OCI-LY7 (cell line): ENCODE results near the gene FAM118B. TPM values are rescaled to one million over a fixed set of nuclear protein-coding genes. Genes with fewer than 3 reads are reported as not detected.
A peak's percentile ranks its signal among the peaks of the same experiment; 100 is the strongest.

ENCODE experiments used
- BruUV-seq: library from RNA; stranded (reverse); fragments of 400-500 nt; replicated peaks from 2 replicates; lab custom pipeline; 2021; lab: Mats Ljungman, UMichigan
- CTCF ChIA-PET: fragments of 300-600 bp; sonication (Branson Sonifier 250); formaldehyde crosslinking; loops from one replicate; lab custom pipeline; 2022; ENCODE audit warnings: antibody characterized with exemption; ENCODE audit not compliant: unreplicated experiment; lab: Charles Lee
- POLR2A ChIA-PET: fragments of 300-600 bp; sonication (Branson Sonifier 250); formaldehyde crosslinking; loops from one replicate; lab custom pipeline; 2022; ENCODE audit warnings: antibody characterized with exemption; lab: Charles Lee
- DNase-seq: peaks from one replicate; pipeline ENCODE4 v3.0.0-alpha.2; 2015; ENCODE audit warnings: low spot score
- H2AFZ ChIP-seq: fragments of 200-600 bp; sonication (generic), shearing (Covaris generic); 2 replicates; pipeline ENCODE4 v1.6.1; 2014; ENCODE audit warnings: mild to moderate bottlenecking, antibody characterized with exemption, low read length, moderate library complexity
- H3K27ac ChIP-seq: fragments of 200-600 bp; sonication (generic); 2 replicates; pipeline ENCODE4 v1.5.1; 2014; ENCODE audit warnings: mixed run types, low read depth, mild to moderate bottlenecking, moderate library complexity, low read length, inconsistent platforms; ENCODE audit not compliant: poor library complexity, severe bottlenecking
- H3K36me3 ChIP-seq: fragments of 200-600 bp; sonication (generic); 2 replicates; pipeline ENCODE4 v1.6.1; 2014; ENCODE audit warnings: mild to moderate bottlenecking, antibody characterized with exemption, low read length, moderate library complexity, mixed read lengths; ENCODE audit not compliant: insufficient read depth
- H3K4me1 ChIP-seq: fragments of 200-600 bp; sonication (generic); 2 replicates; pipeline ENCODE4 v1.5.1; 2014; ENCODE audit warnings: mild to moderate bottlenecking, low read length; ENCODE audit not compliant: insufficient read depth, poor library complexity, severe bottlenecking
- H3K4me2 ChIP-seq: fragments of 200-600 bp; sonication (generic); 2 replicates; pipeline ENCODE4 v1.6.1; 2014; ENCODE audit warnings: mild to moderate bottlenecking, low read length
- H3K4me3 ChIP-seq: fragments of 200-600 bp; sonication (generic); 2 replicates; pipeline ENCODE4 v1.5.1; 2014; ENCODE audit warnings: mild to moderate bottlenecking, low read depth, low read length; ENCODE audit not compliant: poor library complexity, severe bottlenecking
- H3K79me2 ChIP-seq: fragments of 200-600 bp; sonication (generic); 2 replicates; pipeline ENCODE4 v1.6.1; 2016; ENCODE audit warnings: low read depth, mild to moderate bottlenecking, low read length, moderate library complexity, mixed read lengths; ENCODE audit not compliant: insufficient read depth
- H3K9me2 ChIP-seq: fragments of 200-600 bp; sonication (generic); 2 replicates; pipeline ENCODE4 v1.6.1; 2016; ENCODE audit warnings: mild to moderate bottlenecking, low read length, mixed read lengths; ENCODE audit not compliant: insufficient read depth
- H3K9me3 ChIP-seq: fragments of 200-600 bp; sonication (generic); 2 replicates; pipeline ENCODE4 v1.6.1; 2014; ENCODE audit warnings: mild to moderate bottlenecking, mixed run types, low read length, mixed read lengths
- H4K20me1 ChIP-seq: fragments of 200-600 bp; sonication (generic); 2 replicates; pipeline ENCODE4 v1.6.1; 2014; ENCODE audit warnings: mild to moderate bottlenecking, antibody characterized with exemption, low read length, moderate library complexity, mixed read lengths; ENCODE audit not compliant: insufficient read depth
- CTCF ChIP-seq: fragments of 200-600 bp; sonication (generic); conservative IDR thresholded peaks from 2 replicates; pipeline ENCODE4 v1.5.1; 2014; ENCODE audit warnings: mild to moderate bottlenecking, antibody characterized with exemption, low read length, moderate library complexity, mixed read lengths
- EZH2phosphoT487 ChIP-seq: fragments of 200-600 bp; sonication (generic); IDR thresholded peaks from 2 replicates; pipeline ENCODE4 v1.6.1; 2018; ENCODE audit warnings: low read depth, borderline replicate concordance, mild to moderate bottlenecking, mixed run types, antibody characterized with exemption, low read length, moderate library complexity, mixed read lengths
- intact Hi-C: fragments of 100-400 bp; cut with micrococcal nuclease; formaldehyde crosslinking; loops from one replicate; pipeline ENCODE4 v1.10.0; 2022; ENCODE audit not compliant: unreplicated experiment
- total RNA-seq, 2 experiments: library from RNA; depleted of rRNA in 1 of 2; stranded (reverse); fragments of >200 nt in 1 of 2; shearing (Covaris generic) in 1 of 2; gene quantifications; 2 replicates each; pipeline ENCODE4 v1.2.3, GENCODE V29; 2014 to 2022

FAM118B gene
- total RNA-seq, 2 experiments from 2014 or later: 9.9 to 14.8 TPM

DNA sequence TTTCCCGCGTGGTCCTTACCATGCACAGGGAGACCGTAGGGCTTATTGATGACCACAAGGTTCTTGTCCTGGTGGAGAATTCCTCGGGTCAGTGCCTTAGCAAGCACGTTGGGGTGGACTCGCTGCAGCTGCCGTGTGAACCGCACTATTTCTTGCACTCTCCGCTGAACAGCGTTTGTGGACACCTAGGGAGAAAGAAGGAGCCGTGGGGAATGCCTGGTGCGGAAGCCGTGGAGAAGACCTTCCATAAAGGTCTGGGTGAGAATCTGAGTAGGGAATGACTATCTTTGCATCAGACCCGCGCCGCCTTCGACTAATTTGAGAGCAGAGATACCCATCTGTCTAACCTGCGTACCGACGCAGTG lies 729 bp upstream of the FAM118B start:
- H3K4me2 ChIP-seq: peak overlapping the region; percentile 93
- intact Hi-C loops: loop anchor here (5.0 kb wide), 1 partner anchor 56 kb away; the partner anchor contains the start of genes FOXRED1 and SRPRA
- no TSS peak for BruUV-seq
- POLR2A ChIA-PET: interaction anchor here (0.7 to 1.7 kb wide), 4 partner anchors 9 to 584 kb away, joined by 3 to 4 read pairs (median 3); partner anchors contain the start of gene PUS3
- H3K27ac ChIP-seq: peak overlapping the region; percentile 17
- no peaks in the 10 kb centered on the region for H4K20me1 ChIP-seq
- H3K9me3 ChIP-seq: no peaks in the 10 kb centered on the region
- H2AFZ ChIP-seq: peak overlapping the region; percentile 62
- H3K9me2 ChIP-seq: no peaks in the 10 kb centered on the region
- CTCF ChIA-PET: no interaction called here
- peak overlapping the region; percentile 81 for H3K4me3 ChIP-seq
- H3K36me3 ChIP-seq: peaks cover 44% of the 10 kb centered on the region
- TF ChIP-seq EZH2phosphoT487: no peak
- no peak for DNase-seq
- H3K79me2 ChIP-seq: peaks cover 39% of the 10 kb centered on the region
- peaks cover 22% of the 10 kb centered on the region for H3K4me1 ChIP-seq

GRCh38 chr11:126212089-126212660 lies 593 bp downstream of the FAM118B start:
- H3K36me3 ChIP-seq: peaks cover 30% of the 10 kb centered on the region
- TF ChIP-seq EZH2phosphoT487 (no peak), CTCF (no peak)
- ChIA-PET POLR2A (interaction anchor here (0.7 to 1.6 kb wide), 10 partner anchors 8 to 325 kb away, joined by 3 to 6 read pairs (median 3); partner anchors contain the start of genes FOXRED1, HYLS1, PUS3 and SRPRA), CTCF (interaction anchor here (1.9 kb wide), 1 partner anchor 10 kb away, joined by 4 read pairs; no protein-coding TSS in a partner anchor)
- no peaks in the 10 kb centered on the region for H3K9me2 ChIP-seq
- no peaks in the 10 kb centered on the region for H3K9me3 ChIP-seq
- intact Hi-C loops: loop anchor here (5.0 kb wide), 1 partner anchor 55 kb away; the partner anchor contains the start of genes FOXRED1 and SRPRA
- H3K79me2 ChIP-seq: peaks cover 39% of the 10 kb centered on the region
- TSS peak; percentile 75 for BruUV-seq
- H3K4me1 ChIP-seq: peaks cover 28% of the 10 kb centered on the region
- peak overlapping the region; percentile 81 for H3K4me3 ChIP-seq
- H4K20me1 ChIP-seq: no peaks in the 10 kb centered on the region
- H3K27ac ChIP-seq: no peak overlapping the region
- DNase-seq: no peak
- H2AFZ ChIP-seq: peak overlapping the region; percentile 62; the same call in 1 of the 2 replicates
- H3K4me2 ChIP-seq: peak overlapping the region; percentile 89

GRCh38 chr11:126214441-126214840 lies 2.9 kb downstream of the FAM118B start:
- intact Hi-C loops: loop anchor here (5.0 kb wide), 1 partner anchor 53 kb away; the partner anchor contains the start of genes FOXRED1 and SRPRA
- POLR2A ChIA-PET: interaction anchor here (0.7 to 1.3 kb wide), 2 partner anchors 28 to 311 kb away, joined by 5 to 7 read pairs; partner anchors contain the start of gene PUS3
- no peak overlapping the region for H3K4me2 ChIP-seq
- no peaks in the 10 kb centered on the region for H3K9me3 ChIP-seq
- peaks cover 35% of the 10 kb centered on the region for H3K4me1 ChIP-seq
- no peak overlapping the region for H2AFZ ChIP-seq
- no TSS peak for BruUV-seq
- no peak for DNase-seq
- CTCF ChIA-PET: no interaction called here
- peaks cover 52% of the 10 kb centered on the region for H3K79me2 ChIP-seq
- H3K27ac ChIP-seq: no peak overlapping the region
- H3K4me3 ChIP-seq: no peak overlapping the region
- H3K9me2 ChIP-seq: no peaks in the 10 kb centered on the region
- no peak for TF ChIP-seq EZH2phosphoT487
- TF ChIP-seq CTCF: no peak
- no peaks in the 10 kb centered on the region; the same call in 1 of the 2 replicates for H4K20me1 ChIP-seq
- H3K36me3 ChIP-seq: peaks cover 11% of the 10 kb centered on the region
